ENCODE results near the gene KIF17.
A peak's percentile ranks its signal among the peaks of the same experiment; 100 is the strongest.

KIF17 gene

DNA sequence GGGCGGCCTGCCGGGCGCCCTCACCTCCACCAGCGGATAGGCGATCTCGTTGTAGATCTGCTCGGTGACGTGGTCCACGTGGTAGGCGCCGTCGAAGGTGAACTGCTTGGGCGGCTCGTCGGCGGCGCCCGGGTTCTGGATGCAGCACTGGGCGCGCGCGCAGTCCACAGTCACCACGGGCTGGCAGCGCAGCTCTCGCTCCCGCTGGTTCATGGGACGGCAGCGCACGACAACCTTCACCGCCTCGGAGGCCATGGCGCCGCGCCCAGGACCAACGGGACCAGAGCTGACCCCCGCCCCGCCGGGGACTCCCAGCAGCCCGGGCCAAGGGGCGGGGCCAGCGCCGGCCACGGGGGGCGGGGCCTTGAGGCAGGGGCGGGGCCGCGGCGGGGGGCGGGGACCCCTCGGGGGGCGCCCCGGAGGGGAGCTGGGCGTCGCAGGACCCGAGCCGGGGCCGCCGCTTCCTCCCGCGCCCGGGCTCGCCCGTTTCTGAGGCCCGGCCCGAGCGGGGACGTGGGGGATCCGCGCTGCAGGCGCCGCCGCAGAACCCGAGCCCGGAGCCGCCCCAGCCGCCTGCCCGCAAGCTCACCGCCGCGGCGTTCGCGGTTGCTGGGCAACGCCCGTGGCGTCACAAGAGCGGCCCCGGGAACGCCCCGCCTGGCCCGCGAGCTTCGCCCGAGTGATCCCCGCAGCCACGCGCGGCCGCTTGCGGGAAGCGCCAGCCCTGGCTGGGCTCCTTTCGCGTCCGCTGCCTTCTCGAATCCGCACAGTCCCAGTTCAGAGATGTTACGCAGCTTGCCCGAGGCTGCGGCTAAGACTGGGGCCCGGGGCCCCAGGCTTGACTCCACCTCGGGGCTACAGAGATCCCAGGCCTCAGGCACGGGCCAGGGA lies at the start of gene KIF17:
Gene KIF17 (minus strand): TSS at position 556 of the 891 bp plus-strand sequence. CDS start 301 bp downstream, at position 255.
- H3K4me3 ChIP-seq (replicated peaks; ENCODE audit: low read depth, low read length), result peak within 1 kb of the TSS; percentile 36
- TF ChIP-seq, protein P1, sequence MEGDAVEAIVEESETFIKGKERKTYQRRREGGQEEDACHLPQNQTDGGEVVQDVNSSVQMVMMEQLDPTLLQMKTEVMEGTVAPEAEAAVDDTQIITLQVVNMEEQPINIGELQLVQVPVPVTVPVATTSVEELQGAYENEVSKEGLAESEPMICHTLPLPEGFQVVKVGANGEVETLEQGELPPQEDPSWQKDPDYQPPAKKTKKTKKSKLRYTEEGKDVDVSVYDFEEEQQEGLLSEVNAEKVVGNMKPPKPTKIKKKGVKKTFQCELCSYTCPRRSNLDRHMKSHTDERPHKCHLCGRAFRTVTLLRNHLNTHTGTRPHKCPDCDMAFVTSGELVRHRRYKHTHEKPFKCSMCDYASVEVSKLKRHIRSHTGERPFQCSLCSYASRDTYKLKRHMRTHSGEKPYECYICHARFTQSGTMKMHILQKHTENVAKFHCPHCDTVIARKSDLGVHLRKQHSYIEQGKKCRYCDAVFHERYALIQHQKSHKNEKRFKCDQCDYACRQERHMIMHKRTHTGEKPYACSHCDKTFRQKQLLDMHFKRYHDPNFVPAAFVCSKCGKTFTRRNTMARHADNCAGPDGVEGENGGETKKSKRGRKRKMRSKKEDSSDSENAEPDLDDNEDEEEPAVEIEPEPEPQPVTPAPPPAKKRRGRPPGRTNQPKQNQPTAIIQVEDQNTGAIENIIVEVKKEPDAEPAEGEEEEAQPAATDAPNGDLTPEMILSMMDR (IDR thresholded peaks at IDR 0.05; ENCODE audit: low read depth, low read length, missing control alignments), result no peak
- DNase-seq (ENCODE audit: extremely low read depth, low read depth), result no peak

DNA sequence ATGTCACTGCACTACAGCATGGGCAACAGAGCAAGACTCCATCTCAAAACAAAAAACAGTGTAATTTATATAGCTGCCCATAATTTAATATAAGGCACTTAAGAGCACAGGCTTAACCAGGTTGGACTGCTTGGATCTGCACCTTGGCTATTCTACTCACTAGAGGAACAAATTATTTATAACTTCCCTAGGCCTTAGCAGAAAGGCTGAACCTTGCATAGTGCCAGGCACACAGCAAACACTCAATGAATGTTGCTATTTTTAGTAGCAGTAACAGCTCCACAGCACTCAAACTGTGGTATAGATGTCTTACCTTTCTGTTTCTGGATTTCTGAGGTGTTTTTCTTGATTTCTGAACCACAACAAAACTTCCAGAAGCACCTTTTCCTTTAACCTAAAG lies 49.5 kb upstream of the KIF17 start:
- TF ChIP-seq, protein P1 (IDR thresholded peaks at IDR 0.05; ENCODE audit: low read depth, low read length, missing control alignments), result no peak
- DNase-seq (ENCODE audit: extremely low read depth, low read depth), result no peak

DNA sequence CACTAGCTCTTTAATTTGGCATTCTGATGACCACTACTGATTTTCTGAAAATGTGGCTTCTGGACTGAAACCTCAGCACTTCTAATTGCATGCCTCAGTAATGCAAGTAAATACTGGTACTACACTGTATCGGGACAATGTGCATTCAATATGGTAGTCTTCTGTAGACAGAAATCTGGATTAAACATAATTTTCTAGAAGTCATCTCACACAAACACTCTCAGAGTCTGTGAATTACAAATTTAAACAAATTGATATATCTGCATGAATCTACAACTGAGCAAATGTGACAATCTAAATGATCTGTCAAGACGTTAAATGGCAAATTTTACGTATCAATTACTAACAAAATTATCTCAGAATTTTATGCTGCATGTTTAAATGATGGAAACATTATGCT lies 45.6 kb upstream of the KIF17 start:
- TF ChIP-seq, protein P1 (IDR thresholded peaks at IDR 0.05; ENCODE audit: low read depth, low read length, missing control alignments), result no peak
- no peak for DNase-seq (ENCODE audit: extremely low read depth, low read depth)
- no peak overlapping the region for H3K4me3 ChIP-seq (replicated peaks; ENCODE audit: low read depth, low read length)

More for the DNA sequence above, 49.5 kb upstream of the KIF17 start:
- no peak overlapping the region for H3K4me3 ChIP-seq (replicated peaks; ENCODE audit: low read depth, low read length)

DNA sequence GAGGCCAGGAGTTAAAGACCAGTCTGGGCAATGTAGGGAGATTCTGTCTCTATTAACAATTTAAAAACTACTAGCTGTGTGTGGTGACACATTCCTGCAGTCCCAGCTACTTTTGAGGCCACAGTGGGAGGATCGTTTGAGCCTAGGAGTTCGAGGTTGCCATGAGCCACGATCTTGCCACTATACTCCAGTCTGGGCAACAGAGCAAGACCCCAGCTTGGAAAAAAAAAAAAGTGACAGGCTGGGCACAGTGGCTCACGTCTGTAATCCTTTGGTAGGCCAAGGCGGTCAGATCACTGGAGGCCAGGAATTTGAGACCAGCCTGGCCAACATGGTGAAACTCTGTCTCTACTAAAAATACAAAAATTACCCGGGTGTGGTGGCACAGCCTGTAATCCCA lies 42.5 kb upstream of the KIF17 start:
- H3K4me3 ChIP-seq (replicated peaks; ENCODE audit: low read depth, low read length), result no peak overlapping the region
- no peak for DNase-seq (ENCODE audit: extremely low read depth, low read depth)
- TF ChIP-seq, protein P1 (IDR thresholded peaks at IDR 0.05; ENCODE audit: low read depth, low read length, missing control alignments), result no peak

DNA sequence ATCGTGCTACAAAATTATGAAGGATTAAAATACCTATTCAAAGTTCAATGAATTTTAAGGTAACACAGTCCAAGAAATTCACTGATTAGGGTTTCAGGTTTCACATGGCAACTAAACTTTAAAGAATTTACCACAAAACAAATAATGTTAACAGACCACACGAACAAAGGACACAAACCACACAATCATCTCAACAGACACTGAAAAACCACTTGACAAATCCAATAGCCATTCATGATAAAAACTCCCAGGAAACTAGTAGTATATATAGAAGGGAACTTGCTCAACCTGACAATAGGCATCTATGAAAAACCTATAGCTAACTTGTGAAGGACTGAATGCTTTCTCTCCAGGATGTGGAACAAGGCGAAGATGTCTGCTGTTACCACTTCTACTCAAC lies 35.8 kb upstream of the KIF17 start:
- no peak overlapping the region for H3K4me3 ChIP-seq (replicated peaks; ENCODE audit: low read depth, low read length)
- no peak for DNase-seq (ENCODE audit: extremely low read depth, low read depth)
- TF ChIP-seq, protein P1 (IDR thresholded peaks at IDR 0.05; ENCODE audit: low read depth, low read length, missing control alignments), result no peak

DNA sequence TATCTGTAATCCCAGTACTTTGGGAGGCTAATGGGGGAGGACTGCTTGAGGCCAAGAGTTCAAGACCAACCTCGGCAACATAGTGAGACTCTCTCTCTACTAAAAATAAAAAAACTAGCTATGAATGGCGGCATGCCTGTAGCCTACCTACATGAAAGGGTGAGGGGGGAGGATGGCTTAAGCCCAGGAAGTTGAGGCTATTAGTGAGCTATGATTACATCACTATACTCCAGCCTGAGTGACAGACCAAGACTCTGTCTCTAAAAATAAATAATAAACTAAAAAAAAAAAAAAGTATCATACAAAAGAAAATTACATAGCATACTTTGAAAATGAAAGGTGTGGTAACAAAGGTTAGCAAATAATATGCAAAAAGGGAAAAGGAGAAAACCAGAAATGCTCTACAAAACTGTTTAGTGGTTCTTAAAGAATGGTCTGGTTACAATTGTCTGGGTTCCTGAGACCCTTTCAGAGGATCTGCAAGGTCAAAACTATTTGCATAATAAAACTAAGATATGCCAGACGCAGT lies 33.7 kb upstream of the KIF17 start:
- no peak overlapping the region for H3K4me3 ChIP-seq (replicated peaks; ENCODE audit: low read depth, low read length)
- no peak for DNase-seq (ENCODE audit: extremely low read depth, low read depth)
- TF ChIP-seq, protein P1 (IDR thresholded peaks at IDR 0.05; ENCODE audit: low read depth, low read length, missing control alignments), result no peak

Measured in HFF-Myc (cell line).